Type B pancreatic cell (in vitro differentiated cells): Measurements from ENCODE around the gene SLC23A3. TPM values are rescaled to one million over a fixed set of nuclear protein-coding genes. Genes with fewer than 3 reads are reported as not detected.

Experiments used
- DNase-seq: peaks from one replicate; pipeline ENCODE4 v3.0.0; 2021; ENCODE audit warnings: mixed read lengths; ENCODE audit not compliant: unreplicated experiment; ENCODE audit errors: extremely low spot score
- H3K27ac Mint-ChIP-seq: 2 replicates; pipeline ENCODE4 v1.8.0; 2021; ENCODE audit warnings: mild to moderate bottlenecking, mixed read lengths
- H3K27me3 Mint-ChIP-seq: 2 replicates; pipeline ENCODE4 v1.8.0; 2021; ENCODE audit warnings: mixed read lengths
- H3K36me3 Mint-ChIP-seq: 2 replicates; pipeline ENCODE4 v1.8.0; 2021; ENCODE audit warnings: mixed read lengths
- H3K4me1 Mint-ChIP-seq: one replicate; pipeline ENCODE4 v1.8.0; 2021; ENCODE audit warnings: mixed read lengths; ENCODE audit not compliant: unreplicated experiment
- H3K4me3 Mint-ChIP-seq: 2 replicates; pipeline ENCODE4 v1.8.0; 2021; ENCODE audit warnings: mild to moderate bottlenecking, mixed read lengths
- H3K9me3 Mint-ChIP-seq: 2 replicates; pipeline ENCODE4 v1.8.0; 2021; ENCODE audit warnings: mixed read lengths
- CTCF ChIP-seq: fragments of 200-600 bp; sonication (generic); conservative IDR thresholded peaks from 2 replicates; pipeline ENCODE4 v1.5.0; 2021; ENCODE audit warnings: antibody characterized with exemption, mild to moderate bottlenecking
- total RNA-seq: library from RNA; stranded (reverse); gene quantifications from 2 replicates; pipeline ENCODE4 v1.2.1, GENCODE V29; 2021; ENCODE audit warnings: low replicate concordance

Gene SLC23A3
- total RNA-seq, 1 donor from 2014 or later = 5.5 TPM

DNA sequence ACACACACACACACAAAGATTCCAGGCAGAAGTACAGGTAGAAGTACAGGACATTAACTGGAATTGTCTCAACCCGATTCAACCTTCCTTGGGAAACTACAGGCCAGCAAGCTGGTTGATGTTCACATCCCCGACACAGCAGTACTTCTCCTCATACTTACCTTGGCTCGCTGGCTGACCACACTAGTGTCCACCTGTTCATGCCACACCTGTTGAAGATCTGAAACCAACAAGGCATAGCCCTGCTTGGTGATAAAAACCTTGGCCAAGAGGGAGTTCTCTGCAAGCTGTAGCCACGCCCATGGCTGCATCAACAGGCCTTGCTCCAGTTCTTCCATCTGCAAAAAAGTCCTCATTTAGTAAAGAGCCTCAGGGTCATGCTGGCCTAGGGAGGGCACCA is 11.8 kb downstream of the SLC23A3 start:
- Mint-ChIP-seq H3K9me3 (no peaks in the 10 kb centered on the region), H3K27ac (no peak overlapping the region), H3K4me3 (no peak overlapping the region), H3K27me3 (no peaks in the 10 kb centered on the region), H3K4me1 (peaks cover 21% of the 10 kb centered on the region), H3K36me3 (peaks cover 9% of the 10 kb centered on the region)
- TF ChIP-seq CTCF = no peak
- no peak for DNase-seq

DNA sequence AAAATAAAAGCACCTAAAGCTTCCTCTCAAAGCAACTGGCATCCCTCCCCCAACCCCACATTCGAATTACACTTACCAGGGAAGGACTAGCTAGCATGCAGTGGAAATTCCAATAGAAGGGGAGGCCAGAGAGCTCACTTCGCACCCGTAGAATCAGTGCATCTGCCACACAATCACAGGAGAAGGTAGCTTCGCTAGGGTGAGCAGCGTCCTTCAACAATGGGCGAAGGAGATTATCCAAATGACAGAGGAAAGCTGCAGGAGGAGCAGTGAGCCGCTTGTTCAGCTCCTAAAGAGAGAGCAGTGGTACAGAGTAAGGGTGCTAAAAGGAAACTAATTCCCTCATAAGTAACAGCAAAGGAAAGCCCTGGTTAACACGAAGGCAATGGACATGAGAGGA is 12.4 kb downstream of the SLC23A3 start:
- H3K36me3 Mint-ChIP-seq = peaks cover 9% of the 10 kb centered on the region
- H3K4me1 Mint-ChIP-seq = peaks cover 21% of the 10 kb centered on the region
- no peak overlapping the region for H3K4me3 Mint-ChIP-seq
- no peaks in the 10 kb centered on the region for H3K27me3 Mint-ChIP-seq
- no peaks in the 10 kb centered on the region for H3K9me3 Mint-ChIP-seq
- no peak overlapping the region for H3K27ac Mint-ChIP-seq
- DNase-seq = no peak
- no peak for TF ChIP-seq CTCF

- H3K4me3 Mint-ChIP-seq = no peak overlapping the region
- H3K36me3 Mint-ChIP-seq = peaks cover 9% of the 10 kb centered on the region
- peaks cover 12% of the 10 kb centered on the region for H3K4me1 Mint-ChIP-seq
- H3K27ac Mint-ChIP-seq = no peak overlapping the region
- no peak for DNase-seq
- H3K9me3 Mint-ChIP-seq = no peaks in the 10 kb centered on the region
- TF ChIP-seq CTCF = peak; percentile 85
- H3K27me3 Mint-ChIP-seq = no peaks in the 10 kb centered on the region
Measured at GRCh38 chr2:219155054-219155644, 14.7 kb downstream of the SLC23A3 start.

DNA sequence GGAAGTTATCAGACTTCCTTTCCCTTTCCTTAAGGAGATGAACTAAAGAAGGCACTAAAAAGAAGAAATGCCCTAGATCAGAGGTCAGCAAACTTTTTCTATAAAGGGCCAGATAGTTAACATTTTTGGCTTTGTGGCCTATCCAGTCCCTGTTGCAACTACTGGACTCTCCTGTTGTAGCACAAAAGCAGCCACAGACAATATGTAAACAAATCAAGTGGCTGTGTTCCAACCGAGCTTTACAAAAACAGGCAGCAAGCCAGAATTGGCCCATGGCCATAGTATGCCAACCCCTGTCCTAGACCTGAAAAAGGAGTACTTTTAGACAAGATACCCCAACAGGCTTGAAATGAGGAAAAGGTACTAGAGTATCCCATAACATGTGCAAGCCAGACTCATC is 20.2 kb downstream of the SLC23A3 start:
- TF ChIP-seq CTCF = no peak
- Mint-ChIP-seq H3K4me3 (no peak overlapping the region), H3K9me3 (no peaks in the 10 kb centered on the region), H3K27ac (no peak overlapping the region), H3K36me3 (peaks cover 15% of the 10 kb centered on the region), H3K4me1 (no peaks in the 10 kb centered on the region), H3K27me3 (no peaks in the 10 kb centered on the region)
- no peak for DNase-seq

DNA sequence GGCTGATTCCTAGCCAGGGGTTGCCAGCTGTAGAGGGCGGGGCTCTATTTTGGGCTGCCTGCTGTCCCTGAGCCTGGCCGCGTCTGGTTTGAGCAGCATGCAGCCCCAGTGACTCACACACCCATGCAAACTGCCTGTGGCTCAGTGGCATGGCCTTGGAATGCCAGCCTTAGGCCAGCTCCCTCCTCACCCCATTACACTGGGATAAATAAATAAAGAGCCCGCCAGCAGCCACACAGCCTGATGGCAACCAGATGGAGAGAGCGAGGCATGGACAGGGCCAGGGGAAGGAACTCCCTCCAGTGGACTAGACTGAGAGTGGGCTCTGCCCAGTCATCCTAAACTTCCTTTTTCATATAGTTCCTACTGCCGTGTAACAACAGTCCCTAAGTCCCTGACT is 27.5 kb downstream of the SLC23A3 start:
- no peak for TF ChIP-seq CTCF
- H3K27me3 Mint-ChIP-seq = no peaks in the 10 kb centered on the region
- no peak for DNase-seq
- H3K27ac Mint-ChIP-seq = no peak overlapping the region
- no peaks in the 10 kb centered on the region for H3K9me3 Mint-ChIP-seq
- no peak overlapping the region for H3K4me3 Mint-ChIP-seq
- H3K36me3 Mint-ChIP-seq = peaks cover 25% of the 10 kb centered on the region
- no peaks in the 10 kb centered on the region for H3K4me1 Mint-ChIP-seq

DNA sequence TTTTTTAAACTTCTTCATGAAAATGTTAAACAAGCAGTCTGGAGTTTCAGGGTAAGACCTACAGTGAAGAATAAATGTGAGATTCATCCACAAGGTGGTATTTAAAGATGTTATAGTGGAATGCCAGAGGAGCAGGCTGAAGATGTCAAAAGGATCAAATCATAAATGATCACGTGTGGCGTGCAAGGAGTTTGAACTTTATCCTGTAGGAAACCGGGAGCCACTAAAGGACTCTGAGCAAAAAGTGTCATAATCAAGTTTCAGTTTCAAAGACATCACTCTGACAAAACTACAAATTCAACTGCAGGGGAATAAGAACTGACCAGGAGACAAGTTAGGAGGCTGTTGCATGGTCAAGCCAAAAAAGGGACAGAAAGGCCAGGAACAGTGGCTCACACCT is 29.1 kb downstream of the SLC23A3 start:
- no peak for TF ChIP-seq CTCF
- Mint-ChIP-seq H3K4me1 (no peaks in the 10 kb centered on the region), H3K27me3 (no peaks in the 10 kb centered on the region)

More for the DNA sequence above, 29.1 kb downstream of the SLC23A3 start:
- DNase-seq = no peak
- Mint-ChIP-seq H3K27ac (no peak overlapping the region), H3K36me3 (peaks cover 17% of the 10 kb centered on the region), H3K4me3 (no peak overlapping the region), H3K9me3 (no peaks in the 10 kb centered on the region)
